Measurements from ENCODE around the gene PABPN1L. TPM values are rescaled to one million over a fixed set of nuclear protein-coding genes. Genes with fewer than 3 reads are reported as not detected.

The PABPN1L gene
- not detected for total RNA-seq
- long read RNA-seq = 0 reads

GRCh38 chr16:88866151-88866920, at the start of gene PABPN1L:
TSS of gene PABPN1L (minus strand) at chr16:88866660. CDS start at chr16:88866606, 54 bp downstream.
- ATAC-seq (ENCODE audit: poor library complexity) (no peak), DNase-seq (no peak)
- intact Hi-C loops (cut with DNase I) = no loop called here

- intact Hi-C loops (cut with DNase I) = no loop called here
- no peak for ATAC-seq (ENCODE audit: poor library complexity)
- DNase-seq = no peak
These were observed 49.3 kb upstream of the PABPN1L start for GRCh38 chr16:88915639-88916327.

GRCh38 chr16:88914750-88915368, 48.4 kb upstream of the PABPN1L start:
- DNase-seq (peak; percentile 74), ATAC-seq (ENCODE audit: poor library complexity) (peak; percentile 72)

GRCh38 chr16:88913870-88914269, 47.4 kb upstream of the PABPN1L start:
- DNase-seq (no peak), ATAC-seq (ENCODE audit: poor library complexity) (no peak)
- intact Hi-C loops (cut with DNase I) = no loop called here

More at GRCh38 chr16:88914750-88915368, 48.4 kb upstream of the PABPN1L start:
- intact Hi-C loops (cut with DNase I) = no loop called here

GRCh38 chr16:88913001-88913612, 46.6 kb upstream of the PABPN1L start:
- no peak for DNase-seq
- no peak for ATAC-seq (ENCODE audit: poor library complexity)
- intact Hi-C loops (cut with DNase I) = no loop called here

GRCh38 chr16:88912556-88912955, 46.1 kb upstream of the PABPN1L start:
- intact Hi-C loops (cut with DNase I) = no loop called here
- no peak for DNase-seq
- ATAC-seq (ENCODE audit: poor library complexity) = no peak

GRCh38 chr16:88911946-88912310, 45.5 kb upstream of the PABPN1L start:
- DNase-seq (no peak), ATAC-seq (ENCODE audit: poor library complexity) (no peak)
- intact Hi-C loops (cut with DNase I) = no loop called here

GRCh38 chr16:88911136-88911945, 44.9 kb upstream of the PABPN1L start:
- DNase-seq (no peak), ATAC-seq (ENCODE audit: poor library complexity) (no peak)
- intact Hi-C loops (cut with DNase I) = no loop called here

GRCh38 chr16:88910284-88911135, 44.0 kb upstream of the PABPN1L start:
- DNase-seq (no peak), ATAC-seq (ENCODE audit: poor library complexity) (no peak)
- intact Hi-C loops (cut with DNase I) = no loop called here

GRCh38 chr16:88909431-88910210, 43.2 kb upstream of the PABPN1L start:
- DNase-seq = no peak
- intact Hi-C loops (cut with DNase I) = no loop called here
- peak; percentile 50 for ATAC-seq (ENCODE audit: poor library complexity)

GRCh38 chr16:88908307-88908706, 41.8 kb upstream of the PABPN1L start:
- ATAC-seq (ENCODE audit: poor library complexity) (peak; percentile 18), DNase-seq (no peak)
- intact Hi-C loops (cut with DNase I) = no loop called here

- DNase-seq (no peak), ATAC-seq (ENCODE audit: poor library complexity) (no peak)
- intact Hi-C loops (cut with DNase I) = no loop called here
These were observed 41.3 kb upstream of the PABPN1L start for GRCh38 chr16:88907768-88908167.

GRCh38 chr16:88906535-88907105, 40.2 kb upstream of the PABPN1L start:
- ATAC-seq (ENCODE audit: poor library complexity) = no peak
- intact Hi-C loops (cut with DNase I) = no loop called here
- no peak for DNase-seq

GRCh38 chr16:88906020-88906419, 39.6 kb upstream of the PABPN1L start:
- ATAC-seq (ENCODE audit: poor library complexity) (no peak), DNase-seq (no peak)
- intact Hi-C loops (cut with DNase I) = no loop called here

GRCh38 chr16:88905563-88905962, 39.1 kb upstream of the PABPN1L start:
- no peak for DNase-seq

GRCh38 chr16:88904676-88905365, 38.4 kb upstream of the PABPN1L start:
- intact Hi-C loops (cut with DNase I) = no loop called here
- DNase-seq = no peak
- ATAC-seq (ENCODE audit: poor library complexity) = no peak

More at GRCh38 chr16:88905563-88905962, 39.1 kb upstream of the PABPN1L start:
- intact Hi-C loops (cut with DNase I) = no loop called here
- ATAC-seq (ENCODE audit: poor library complexity) = no peak
